NCI-H146 treated with DMSO at 0.1 percent for 48 hours (cell line): Measurements from ENCODE around the gene AGMO.
"Not testable (repeated sequence)": the region's sequence is repeated elsewhere in the genome, so short reads cannot be mapped to it uniquely, and the experiment has no call there.

ENCODE experiments used
- DNase-seq: peaks from one replicate; lab custom pipeline; 2025; ENCODE audit not compliant: unreplicated experiment; lab: John Stamatoyannopoulos, UW

Gene AGMO

GRCh38 chr7:15560968-15561367, 847 bp downstream of the AGMO start:
- no peak for DNase-seq

- DNase-seq = peak; percentile 65
Measured at GRCh38 chr7:15559416-15559928, 2.3 kb downstream of the AGMO start.

- peak; percentile 50 for DNase-seq
Measured at GRCh38 chr7:15558756-15559155, 3.1 kb downstream of the AGMO start.

- DNase-seq = no peak
Measured at GRCh38 chr7:15557686-15558085, 4.1 kb downstream of the AGMO start.

GRCh38 chr7:15557186-15557585, 4.6 kb downstream of the AGMO start:
- peak; percentile 58 for DNase-seq

GRCh38 chr7:15556339-15557105, 5.3 kb downstream of the AGMO start:
- DNase-seq = no peak

GRCh38 chr7:15555381-15555859, 6.4 kb downstream of the AGMO start:
- DNase-seq = peak; percentile 85

GRCh38 chr7:15554744-15555143, 7.1 kb downstream of the AGMO start:
- no peak for DNase-seq

- no peak for DNase-seq
Measured at GRCh38 chr7:15554081-15554480, 7.7 kb downstream of the AGMO start.

- DNase-seq = not testable (repeated sequence)
Measured at GRCh38 chr7:15547320-15547719, 14.5 kb downstream of the AGMO start.

- no peak for DNase-seq
Measured at GRCh38 chr7:15546272-15546792, 15.5 kb downstream of the AGMO start.

GRCh38 chr7:15544050-15544449, 17.8 kb downstream of the AGMO start:
- DNase-seq = no peak

GRCh38 chr7:15543256-15543655, 18.6 kb downstream of the AGMO start:
- no peak for DNase-seq

- DNase-seq = no peak
Measured at GRCh38 chr7:15527648-15528047, 34.2 kb downstream of the AGMO start.

- no peak for DNase-seq
Measured at GRCh38 chr7:15525652-15526263, 36.1 kb downstream of the AGMO start.

GRCh38 chr7:15524077-15524476, 37.7 kb downstream of the AGMO start:
- no peak for DNase-seq

GRCh38 chr7:15517865-15518264, 44.0 kb downstream of the AGMO start:
- DNase-seq = not testable (repeated sequence)

- no peak for DNase-seq
Measured at GRCh38 chr7:15515252-15515651, 46.6 kb downstream of the AGMO start.

GRCh38 chr7:15508258-15508657, 53.6 kb downstream of the AGMO start:
- no peak for DNase-seq

- DNase-seq = no peak
Measured at GRCh38 chr7:15507708-15508107, 54.1 kb downstream of the AGMO start.

- DNase-seq = no peak
Measured at GRCh38 chr7:15507171-15507570, 54.6 kb downstream of the AGMO start.

GRCh38 chr7:15505761-15506160, 56.1 kb downstream of the AGMO start:
- DNase-seq = no peak
